HPDE6-E6E7 (cell line): Measurements from ENCODE around the gene UNC13C.
"Not testable (repeated sequence)": the region's sequence is repeated elsewhere in the genome, so short reads cannot be mapped to it uniquely, and the experiment has no call there.

Experiments
- DNase-seq: peaks from one replicate; pipeline ENCODE4 v3.0.0; 2011; ENCODE audit warnings: missing footprints; ENCODE audit errors: extremely low spot score

Gene UNC13C

GRCh38 chr15:54298396-54298795 lies 320.2 kb downstream of the UNC13C start:
- DNase-seq = no peak

- DNase-seq = no peak
Measured at GRCh38 chr15:54304321-54304720, 326.1 kb downstream of the UNC13C start.

- DNase-seq = no peak
Measured at GRCh38 chr15:54305138-54305537, 326.9 kb downstream of the UNC13C start.

GRCh38 chr15:54307252-54307902 lies 329.1 kb downstream of the UNC13C start:
- no peak for DNase-seq

- DNase-seq = no peak
Measured at GRCh38 chr15:54307926-54308325, 329.7 kb downstream of the UNC13C start.

- no peak for DNase-seq
Measured at GRCh38 chr15:54312528-54312927, 334.3 kb downstream of the UNC13C start.

- no peak for DNase-seq
Measured at GRCh38 chr15:54321426-54321825, 343.2 kb downstream of the UNC13C start.

GRCh38 chr15:54322341-54322740 lies 344.1 kb downstream of the UNC13C start:
- no peak for DNase-seq

GRCh38 chr15:54345301-54345700 lies 367.1 kb downstream of the UNC13C start:
- DNase-seq = no peak

- DNase-seq = no peak
Measured at GRCh38 chr15:54345827-54346226, 367.6 kb downstream of the UNC13C start.

GRCh38 chr15:54347082-54347827 lies 369.0 kb downstream of the UNC13C start:
- no peak for DNase-seq

- no peak for DNase-seq
Measured at GRCh38 chr15:54353726-54354125, 375.5 kb downstream of the UNC13C start.

GRCh38 chr15:54354341-54354740 lies 376.1 kb downstream of the UNC13C start:
- DNase-seq = no peak

- no peak for DNase-seq
Measured at GRCh38 chr15:54364961-54365360, 386.7 kb downstream of the UNC13C start.

GRCh38 chr15:54373332-54373731 lies 395.1 kb downstream of the UNC13C start:
- DNase-seq = no peak

- no peak for DNase-seq
Measured at GRCh38 chr15:54374184-54374952, 396.1 kb downstream of the UNC13C start.

GRCh38 chr15:54387799-54388198 lies 409.6 kb downstream of the UNC13C start:
- no peak for DNase-seq

GRCh38 chr15:54388746-54389145 lies 410.5 kb downstream of the UNC13C start:
- no peak for DNase-seq

- DNase-seq = no peak
Measured at GRCh38 chr15:54410481-54410880, 432.2 kb downstream of the UNC13C start.

- no peak for DNase-seq
Measured at GRCh38 chr15:54424171-54424570, 445.9 kb downstream of the UNC13C start.

GRCh38 chr15:54428596-54428995 lies 450.4 kb downstream of the UNC13C start:
- no peak for DNase-seq

GRCh38 chr15:54450288-54450687 lies 472.0 kb downstream of the UNC13C start:
- not testable (repeated sequence) for DNase-seq

- no peak for DNase-seq
Measured at GRCh38 chr15:54456413-54456812, 478.2 kb downstream of the UNC13C start.
